Lower lobe of right lung (tissue), 2 donors: Measurements from ENCODE around the gene PCDH8. TPM values are rescaled to one million over a fixed set of nuclear protein-coding genes. Genes with fewer than 3 reads are reported as not detected.

Experiments used
- ATAC-seq, 2 donors: fragments of 200-7000 bp; cut with Tn5 transposase; one replicate each; pipeline ENCODE4 v1.9.1; 2020 to 2022; ENCODE audit warnings: mild to moderate bottlenecking in 2 of 2, moderate library complexity in 2 of 2
- DNase-seq: peaks from one replicate; pipeline ENCODE4 v3.0.0-alpha.2; 2020
- H3K27ac ChIP-seq: fragments of 200-600 bp; one replicate; pipeline ENCODE4 v1.8.0; 2022
- H3K27me3 ChIP-seq: fragments of 200-600 bp; one replicate; pipeline ENCODE4 v1.8.0; 2022; ENCODE audit warnings: low read depth
- H3K36me3 ChIP-seq: fragments of 200-600 bp; one replicate; pipeline ENCODE4 v1.8.0; 2022; ENCODE audit warnings: mild to moderate bottlenecking
- H3K4me1 ChIP-seq: fragments of 200-600 bp; one replicate; pipeline ENCODE4 v1.8.0; 2022
- H3K4me3 ChIP-seq: fragments of 200-600 bp; one replicate; pipeline ENCODE4 v1.8.0; 2022; ENCODE audit warnings: mild to moderate bottlenecking
- H3K9me3 ChIP-seq: fragments of 200-600 bp; one replicate; pipeline ENCODE4 v1.8.0; 2022
- intact Hi-C: fragments of 100-400 bp; cut with DNase I; formaldehyde crosslinking; loops from one replicate; pipeline ENCODE4 v1.11.0; 2022
- total RNA-seq: library from RNA; stranded (reverse); fragmentation: NEBNext Ultra II Directional; extraction: Animal tissue kit (Norgen Biotek cat#: 25700); gene quantifications from one replicate; pipeline ENCODE4 v1.2.1, GENCODE V29; 2021
- TF ChIP-seq, protein P1 (sequence below): fragments of 200-600 bp; IDR thresholded peaks from one replicate; pipeline ENCODE4 v1.8.0; 2022; ENCODE audit warnings: antibody characterized with exemption, mild to moderate bottlenecking
- donor health status: DM: no; HTN: yes; CAD: no; lungs with severe emphysema.

Gene PCDH8
- total RNA-seq, 1 donor from 2014 or later, result not detected

DNA sequence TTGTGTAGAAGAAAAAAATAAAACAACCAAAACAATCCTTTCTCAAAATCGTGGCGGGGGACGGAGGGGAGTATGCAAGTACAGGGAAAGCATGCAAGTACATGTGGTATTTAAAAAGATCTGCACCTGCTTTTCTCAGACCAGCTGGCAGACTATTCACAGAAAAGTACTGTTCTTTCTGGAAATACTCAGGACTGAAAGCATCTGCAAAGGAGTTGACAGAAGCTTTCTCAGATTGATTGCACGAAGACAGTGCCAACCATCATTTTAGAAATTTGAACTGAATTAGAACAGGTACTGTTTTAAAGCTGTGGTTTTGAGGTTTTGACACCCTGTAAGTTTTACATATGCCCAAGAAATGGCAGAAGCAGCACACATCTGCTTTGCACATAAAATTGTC is 19.8 kb upstream of the PCDH8 start:
- Histone ChIP-seq H3K27ac (no peak overlapping the region), H3K4me1 (no peaks in the 10 kb centered on the region), H3K27me3 (no peaks in the 10 kb centered on the region), H3K9me3 (no peaks in the 10 kb centered on the region), H3K4me3 (no peak overlapping the region), H3K36me3 (no peaks in the 10 kb centered on the region)
- no peak for DNase-seq
- intact Hi-C loops, result no loop called here
- no peak for ATAC-seq
- TF ChIP-seq, protein P1, sequence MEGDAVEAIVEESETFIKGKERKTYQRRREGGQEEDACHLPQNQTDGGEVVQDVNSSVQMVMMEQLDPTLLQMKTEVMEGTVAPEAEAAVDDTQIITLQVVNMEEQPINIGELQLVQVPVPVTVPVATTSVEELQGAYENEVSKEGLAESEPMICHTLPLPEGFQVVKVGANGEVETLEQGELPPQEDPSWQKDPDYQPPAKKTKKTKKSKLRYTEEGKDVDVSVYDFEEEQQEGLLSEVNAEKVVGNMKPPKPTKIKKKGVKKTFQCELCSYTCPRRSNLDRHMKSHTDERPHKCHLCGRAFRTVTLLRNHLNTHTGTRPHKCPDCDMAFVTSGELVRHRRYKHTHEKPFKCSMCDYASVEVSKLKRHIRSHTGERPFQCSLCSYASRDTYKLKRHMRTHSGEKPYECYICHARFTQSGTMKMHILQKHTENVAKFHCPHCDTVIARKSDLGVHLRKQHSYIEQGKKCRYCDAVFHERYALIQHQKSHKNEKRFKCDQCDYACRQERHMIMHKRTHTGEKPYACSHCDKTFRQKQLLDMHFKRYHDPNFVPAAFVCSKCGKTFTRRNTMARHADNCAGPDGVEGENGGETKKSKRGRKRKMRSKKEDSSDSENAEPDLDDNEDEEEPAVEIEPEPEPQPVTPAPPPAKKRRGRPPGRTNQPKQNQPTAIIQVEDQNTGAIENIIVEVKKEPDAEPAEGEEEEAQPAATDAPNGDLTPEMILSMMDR, result no peak

DNA sequence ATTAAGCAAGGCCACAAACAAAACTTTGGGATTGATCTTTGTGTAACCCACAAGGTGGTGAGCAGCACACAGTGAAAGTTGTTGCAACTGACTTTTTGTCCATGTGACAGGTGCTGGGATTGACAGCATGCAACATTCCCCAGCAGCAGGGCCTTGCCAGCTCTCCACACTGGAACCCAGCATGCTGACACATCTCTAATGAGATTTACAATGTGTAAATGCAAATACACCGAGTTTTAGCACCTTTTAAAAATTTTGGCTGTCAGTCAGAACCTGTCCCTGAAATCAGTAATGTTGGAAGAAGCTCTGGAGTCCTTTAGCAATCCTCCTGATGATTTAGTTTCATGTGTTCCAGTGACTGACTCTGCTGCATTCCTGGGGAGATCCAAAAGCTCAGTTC is 16.5 kb upstream of the PCDH8 start:
- Histone ChIP-seq H3K9me3 (no peaks in the 10 kb centered on the region), H3K4me1 (no peaks in the 10 kb centered on the region), H3K27ac (no peak overlapping the region), H3K27me3 (peaks cover 5% of the 10 kb centered on the region), H3K36me3 (no peaks in the 10 kb centered on the region), H3K4me3 (no peak overlapping the region)
- TF ChIP-seq, protein P1, result no peak
- ATAC-seq, result no peak
- intact Hi-C loops, result no loop called here
- DNase-seq, result no peak

DNA sequence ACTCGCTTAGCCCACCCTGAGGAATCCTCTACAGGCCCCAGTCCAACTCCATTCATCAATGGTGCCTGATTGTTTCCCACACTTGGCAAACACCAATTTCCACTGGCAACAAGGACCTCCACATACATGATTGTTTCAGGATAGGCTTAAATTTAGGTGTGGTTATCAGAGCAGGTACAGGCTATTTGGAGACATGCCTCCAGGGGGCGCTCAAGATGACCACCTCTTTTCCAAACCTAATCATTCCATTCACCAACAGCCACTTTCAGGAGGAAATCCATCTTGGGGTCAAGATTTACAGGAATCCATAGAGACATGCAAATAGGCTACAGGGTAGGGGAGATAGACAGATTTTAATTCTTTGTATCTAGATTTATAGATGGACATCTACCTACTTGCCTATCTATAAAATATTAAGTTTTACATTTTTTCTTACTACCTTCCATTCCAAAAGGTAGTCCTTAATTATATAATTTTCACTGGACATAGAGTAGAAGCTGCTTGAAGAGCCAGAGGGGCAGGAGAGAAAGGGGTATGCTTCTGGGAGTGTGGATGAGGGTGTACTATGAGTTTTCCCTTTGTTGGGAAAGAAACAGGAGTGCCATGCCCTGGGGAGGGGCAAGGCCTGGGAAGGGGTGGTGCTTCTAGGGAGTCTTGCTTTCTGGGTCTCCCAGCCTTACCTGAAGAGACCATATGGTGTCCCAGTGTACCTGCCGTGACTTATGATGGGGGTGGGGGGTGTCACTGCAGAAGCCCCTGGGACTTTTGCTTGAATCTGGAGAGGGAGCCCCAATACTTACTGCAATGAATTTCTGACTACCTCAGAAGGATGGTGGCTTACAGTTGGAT is 14.1 kb upstream of the PCDH8 start:
- intact Hi-C loops, result no loop called here
- ATAC-seq, result no peak
- H3K27ac ChIP-seq, result no peak overlapping the region

DNA sequence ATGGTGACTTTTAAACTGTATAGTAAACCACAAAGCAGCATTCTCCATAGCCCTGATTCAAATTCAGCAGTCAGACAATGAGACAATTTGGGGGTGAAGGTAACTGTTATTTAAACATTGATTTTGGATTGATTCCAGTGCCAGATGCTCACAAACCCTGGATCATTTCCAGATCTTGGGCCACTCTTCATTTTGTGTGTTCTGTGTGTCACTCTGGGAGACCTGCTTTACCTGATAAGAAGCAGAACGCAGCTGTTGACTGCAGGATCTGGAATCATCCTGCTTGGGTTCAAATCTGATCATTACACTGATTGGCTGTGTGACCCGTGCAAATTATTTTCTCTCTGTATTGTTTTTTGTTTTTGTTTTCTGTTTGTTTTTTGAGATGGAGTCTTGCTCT is 4.0 kb upstream of the PCDH8 start:
- peaks cover 11% of the 10 kb centered on the region for H3K4me1 ChIP-seq

More for the DNA sequence above, 14.1 kb upstream of the PCDH8 start:
- H3K9me3 ChIP-seq, result no peaks in the 10 kb centered on the region
- TF ChIP-seq, protein P1, result peak; percentile 51
- H3K36me3 ChIP-seq, result no peaks in the 10 kb centered on the region
- no peak for DNase-seq
- H3K27me3 ChIP-seq, result peaks cover 5% of the 10 kb centered on the region
- H3K4me1 ChIP-seq, result no peaks in the 10 kb centered on the region
- no peak overlapping the region for H3K4me3 ChIP-seq

DNA sequence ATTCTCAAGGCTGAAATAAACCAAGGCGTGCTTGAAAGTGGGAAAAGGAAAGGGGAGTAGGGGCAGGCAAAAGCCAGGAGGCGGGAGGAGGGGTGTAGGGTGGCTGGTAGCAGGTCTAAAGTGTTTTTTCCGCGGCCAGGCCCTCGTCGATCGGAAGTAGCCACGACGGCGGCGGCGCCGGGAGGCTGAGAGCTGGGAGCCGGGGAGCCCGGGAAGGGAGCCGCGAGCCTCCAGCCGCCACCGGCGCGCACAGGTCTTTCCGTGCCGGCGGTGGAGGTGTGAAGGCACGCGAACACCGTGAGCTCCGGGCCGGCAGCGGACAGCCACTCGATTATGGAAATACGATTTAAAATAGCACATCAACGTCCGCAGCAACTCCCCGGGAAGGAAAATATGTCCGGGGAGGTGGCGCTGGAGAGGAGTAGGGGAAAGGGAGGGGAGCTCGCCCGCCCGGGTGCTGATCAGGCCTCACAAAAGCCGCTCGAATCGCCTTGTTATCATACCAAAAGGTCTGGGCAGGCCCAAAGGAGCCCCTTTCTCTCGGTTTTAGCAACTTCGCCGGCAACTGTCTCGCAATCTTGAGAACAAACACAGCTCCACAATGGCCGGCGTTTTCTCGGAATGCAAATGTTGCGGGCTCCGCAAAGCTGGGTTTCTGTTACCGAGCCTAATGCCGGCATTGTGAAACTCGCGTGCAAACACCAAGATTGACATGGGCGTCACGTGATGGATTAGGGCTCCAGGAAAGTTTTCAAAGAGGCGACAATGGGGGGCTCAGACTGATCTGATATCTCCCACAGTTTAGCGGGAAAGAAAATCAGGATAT is 2.9 kb upstream of the PCDH8 start:
- peak overlapping the region; percentile 47 for H3K27ac ChIP-seq
- H3K4me1 ChIP-seq, result peaks cover 18% of the 10 kb centered on the region
- intact Hi-C loops, result no loop called here
- ATAC-seq (peak; percentile 57 to 77), DNase-seq (peak; percentile 50)
- no peaks in the 10 kb centered on the region for H3K9me3 ChIP-seq
- TF ChIP-seq, protein P1, result no peak
- H3K27me3 ChIP-seq, result peaks cover 80% of the 10 kb centered on the region
- no peaks in the 10 kb centered on the region for H3K36me3 ChIP-seq
- peak overlapping the region; percentile 68 for H3K4me3 ChIP-seq

More for the DNA sequence above, 4.0 kb upstream of the PCDH8 start:
- no peak for DNase-seq
- TF ChIP-seq, protein P1, result no peak
- intact Hi-C loops, result no loop called here
- Histone ChIP-seq H3K9me3 (no peaks in the 10 kb centered on the region), H3K27me3 (peaks cover 70% of the 10 kb centered on the region), H3K36me3 (no peaks in the 10 kb centered on the region), H3K4me3 (no peak overlapping the region), H3K27ac (no peak overlapping the region)
- no peak for ATAC-seq
